Ovary (tissue), 9 donors: ENCODE results near the gene SLC24A4. TPM values are rescaled to one million over a fixed set of nuclear protein-coding genes. Genes with fewer than 3 reads are reported as not detected.

Source experiments
- DNase-seq, 5 donors: peaks; one replicate each; pipeline ENCODE4 v3.0.0-alpha.2; 2019 to 2020
- H3K27ac ChIP-seq, 2 donors: fragments of 200-600 bp; one replicate each; pipeline versions ENCODE4 v1.5.1 to v1.8.0; 2019 to 2022
- H3K27me3 ChIP-seq: fragments of 200-600 bp; one replicate; pipeline ENCODE4 v1.8.0; 2022
- H3K36me3 ChIP-seq: fragments of 200-600 bp; sonication (generic); one replicate; pipeline ENCODE4 v1.5.1; 2019
- H3K4me1 ChIP-seq: one replicate; pipeline ENCODE4 v1.8.1; 2013; ENCODE audit warnings: mild to moderate bottlenecking, moderate library complexity; ENCODE audit not compliant: insufficient read depth
- H3K4me3 ChIP-seq: fragments of 200-600 bp; sonication (generic); one replicate; pipeline ENCODE4 v1.5.1; 2017
- H3K9me3 ChIP-seq, 2 donors: fragments of 200-600 bp in 1 of 2; sonication (generic) in 1 of 2; one replicate each; pipeline versions ENCODE4 v1.5.1 to v1.8.1; 2013 to 2019; ENCODE audit warnings: mild to moderate bottlenecking in 1 of 2, moderate library complexity in 1 of 2
- CTCF ChIP-seq, 3 donors: fragments of 450-650 bp in 2 of 3; fragments of 200-600 bp in 1 of 3; IDR thresholded peaks; one replicate each; pipeline versions ENCODE4 v1.5.1 to v1.8.0; 2016 to 2022; ENCODE audit warnings: antibody characterized with exemption in 3 of 3, mild to moderate bottlenecking in 1 of 3
- EP300 ChIP-seq: sonication (generic); formaldehyde crosslinking; IDR thresholded peaks from one replicate; pipeline ENCODE4 v1.6.1; 2017; ENCODE audit warnings: antibody characterized with exemption
- POLR2A ChIP-seq: fragments of 450-650 bp; IDR thresholded peaks from one replicate; pipeline ENCODE4 v1.6.1; 2017; ENCODE audit warnings: antibody characterized with exemption, mild to moderate bottlenecking, moderate library complexity
- WGBS, 3 donors: extraction: QIAGEN DNeasy Blood & Tissue Kit in 1 of 3; methylation state at CpG; one replicate each; pipeline versions ENCODE4 v1.1.5 to v1.1.7; 2013 to 2017; 5-methylcytosine and 5-hydroxymethylcytosine counted together
- intact Hi-C, 4 donors: fragments of 100-400 bp; cut with DNase I; formaldehyde crosslinking; loops; one replicate each; pipeline versions ENCODE4 v1.11.0 to v1.15.1; 2022 to 2023
- polyA plus RNA-seq, 2 donors: library from polyadenylated mRNA; stranded (reverse); fragments of 200-250 nt in 1 of 2; fragments of 350-450 nt in 1 of 2; fragmentation: Illumina TruSeq in 1 of 2; extraction: RNeasy Lipid Tissue Mini Kit (QIAGEN cat#74804) in 1 of 2; gene quantifications; one replicate each; pipeline ENCODE4 v1.2.3, GENCODE V29; 2013 to 2014
- total RNA-seq, 7 donors: library from RNA; depleted of rRNA in 2 of 7; stranded (reverse); fragments of >200 nt in 2 of 7; fragmentation: NEBNext Ultra II Directional in 3 of 7; extraction: Animal tissue kit (Norgen Biotek cat#: 25700) in 3 of 7; gene quantifications; one replicate each; pipeline versions ENCODE4 v1.1.0 to v1.2.4, GENCODE V29; 2016 to 2023
- donor health status: DM: no; HTN: no; CAD: no; lungs with moderate emphysema.
- donor health status: DM: no; HTN: no; CAD: no.
- donor health status: Bipolar disorder and iron deficiency.
- donor health status: DM: yes; HTN: yes; CAD: no.
- donor health status: DM: no; HTN: no; CAD: no.
- donor health status: DM: yes; HTN: yes; CAD: no.

SLC24A4 gene
- total and polyA plus RNA-seq, 9 donors, result 0.10 to 0.98 (median 0.24) TPM

- TF ChIP-seq CTCF (IDR thresholded peaks at IDR 0.05) (no peak), EP300 (no peak), POLR2A (no peak)
- DNase-seq, result no peak
- H3K9me3 ChIP-seq, result no peaks in the 10 kb centered on the region
- H3K27ac ChIP-seq, result no peak overlapping the region
- no peaks in the 10 kb centered on the region for H3K27me3 ChIP-seq
- WGBS, 3 donors, result 42 to 72% (median 61%) methylated on average over 3 of the region's 3 CpGs
- intact Hi-C loops, result no loop called here
- H3K4me1 ChIP-seq, result no peaks in the 10 kb centered on the region
- no peaks in the 10 kb centered on the region for H3K36me3 ChIP-seq
- H3K4me3 ChIP-seq, result no peak overlapping the region
These were observed 143.1 kb downstream of the SLC24A4 start for GRCh38 chr14:92466059-92466458.

GRCh38 chr14:92469515-92469914 is 146.6 kb downstream of the SLC24A4 start:
- H3K9me3 ChIP-seq, result no peaks in the 10 kb centered on the region
- no peaks in the 10 kb centered on the region for H3K36me3 ChIP-seq
- no peak overlapping the region for H3K27ac ChIP-seq
- no peak overlapping the region for H3K4me3 ChIP-seq
- TF ChIP-seq POLR2A, result no peak
- TF ChIP-seq EP300, result no peak
- TF ChIP-seq CTCF (IDR thresholded peaks at IDR 0.05), result no peak
- H3K4me1 ChIP-seq, result peaks cover 1% of the 10 kb centered on the region
- intact Hi-C loops, result no loop called here
- no peaks in the 10 kb centered on the region for H3K27me3 ChIP-seq
- no peak for DNase-seq
- WGBS, 3 donors, result 91 to 96% (median 92%) methylated on average over 2 of the region's 2 CpGs

GRCh38 chr14:92470215-92470614 is 147.2 kb downstream of the SLC24A4 start:
- Histone ChIP-seq H3K4me1 (peaks cover 1% of the 10 kb centered on the region), H3K36me3 (no peaks in the 10 kb centered on the region)
- WGBS, 3 donors, result 88 to 93% (median 92%) methylated on average over 3 of the region's 3 CpGs

GRCh38 chr14:92470811-92471210 is 147.8 kb downstream of the SLC24A4 start:
- intact Hi-C loops, result no loop called here
- no peak for DNase-seq
- Histone ChIP-seq H3K27ac (no peak overlapping the region), H3K36me3 (no peaks in the 10 kb centered on the region), H3K27me3 (no peaks in the 10 kb centered on the region), H3K4me1 (peaks cover 1% of the 10 kb centered on the region), H3K9me3 (no peaks in the 10 kb centered on the region), H3K4me3 (no peak overlapping the region)
- TF ChIP-seq EP300 (no peak), CTCF (IDR thresholded peaks at IDR 0.05) (no peak), POLR2A (no peak)
- 93 to 96% (median 96%) methylated on average over 1 of the region's 1 CpG for WGBS, 3 donors

More at GRCh38 chr14:92470215-92470614, 147.2 kb downstream of the SLC24A4 start:
- TF ChIP-seq CTCF (IDR thresholded peaks at IDR 0.05), result no peak
- TF ChIP-seq EP300, result no peak
- TF ChIP-seq POLR2A, result no peak
- intact Hi-C loops, result no loop called here
- no peak for DNase-seq
- Histone ChIP-seq H3K27me3 (no peaks in the 10 kb centered on the region), H3K9me3 (no peaks in the 10 kb centered on the region), H3K4me3 (no peak overlapping the region), H3K27ac (no peak overlapping the region)

GRCh38 chr14:92471919-92472318 is 149.0 kb downstream of the SLC24A4 start:
- peaks cover 1% of the 10 kb centered on the region for H3K4me1 ChIP-seq
- no peak for TF ChIP-seq EP300
- no peak for TF ChIP-seq CTCF (IDR thresholded peaks at IDR 0.05)
- TF ChIP-seq POLR2A, result no peak
- H3K36me3 ChIP-seq, result no peaks in the 10 kb centered on the region
- no peaks in the 10 kb centered on the region for H3K27me3 ChIP-seq
- intact Hi-C loops, result no loop called here
- no peak overlapping the region for H3K4me3 ChIP-seq
- no peak for DNase-seq
- no peak overlapping the region for H3K27ac ChIP-seq
- no peaks in the 10 kb centered on the region for H3K9me3 ChIP-seq
